Lower leg skin (tissue), 3 donors: Measurements from ENCODE around the gene BORCS5.

Experiments used
- POLR2A ChIP-seq, 2 donors: fragments of 450-650 bp; IDR thresholded peaks; one replicate each; pipeline ENCODE4 v1.6.1; 2016 to 2017; ENCODE audit warnings: antibody characterized with exemption in 2 of 2, mild to moderate bottlenecking in 1 of 2, moderate library complexity in 1 of 2
- TF ChIP-seq, protein P1 (sequence below), 3 donors: fragments of 450-650 bp; IDR thresholded peaks; one replicate each; pipeline ENCODE4 v1.5.1; 2016; ENCODE audit warnings: antibody characterized with exemption in 3 of 3, mild to moderate bottlenecking in 3 of 3, moderate library complexity in 2 of 3

DNA sequence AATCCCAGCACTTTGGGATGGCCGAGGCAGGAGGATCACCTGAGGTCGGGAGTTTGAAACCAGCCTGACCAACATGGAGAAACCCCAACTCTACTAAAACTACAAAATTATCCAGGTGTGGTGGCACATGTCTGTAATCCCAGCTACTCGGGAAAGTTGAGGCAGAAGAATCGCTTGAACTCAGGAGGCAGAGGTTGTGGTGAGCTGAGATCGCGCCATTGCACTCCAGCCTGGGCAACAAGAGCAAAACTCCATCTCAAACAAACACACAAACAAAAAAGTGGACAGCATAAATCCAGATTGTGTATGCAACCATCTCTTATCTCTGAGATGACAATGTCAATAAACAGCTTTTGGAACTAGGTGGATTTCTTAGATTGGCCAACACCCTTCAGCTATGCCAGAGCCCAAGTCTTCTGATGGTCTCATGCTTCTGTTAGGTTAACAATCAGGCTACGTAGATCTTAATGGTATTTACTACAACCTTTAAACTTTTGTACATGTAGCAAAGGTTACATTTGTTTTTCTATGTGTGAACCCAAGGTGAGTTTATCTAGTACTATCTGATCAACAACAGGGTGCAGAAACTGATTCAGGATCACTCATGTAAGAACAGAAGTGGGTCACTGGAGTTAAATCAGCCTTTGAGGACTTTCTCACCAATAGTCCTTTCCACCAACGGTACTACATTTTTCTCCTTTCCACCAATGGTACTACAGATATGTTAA lies 132.1 kb downstream of the BORCS5 start:
- TF ChIP-seq, protein P1, sequence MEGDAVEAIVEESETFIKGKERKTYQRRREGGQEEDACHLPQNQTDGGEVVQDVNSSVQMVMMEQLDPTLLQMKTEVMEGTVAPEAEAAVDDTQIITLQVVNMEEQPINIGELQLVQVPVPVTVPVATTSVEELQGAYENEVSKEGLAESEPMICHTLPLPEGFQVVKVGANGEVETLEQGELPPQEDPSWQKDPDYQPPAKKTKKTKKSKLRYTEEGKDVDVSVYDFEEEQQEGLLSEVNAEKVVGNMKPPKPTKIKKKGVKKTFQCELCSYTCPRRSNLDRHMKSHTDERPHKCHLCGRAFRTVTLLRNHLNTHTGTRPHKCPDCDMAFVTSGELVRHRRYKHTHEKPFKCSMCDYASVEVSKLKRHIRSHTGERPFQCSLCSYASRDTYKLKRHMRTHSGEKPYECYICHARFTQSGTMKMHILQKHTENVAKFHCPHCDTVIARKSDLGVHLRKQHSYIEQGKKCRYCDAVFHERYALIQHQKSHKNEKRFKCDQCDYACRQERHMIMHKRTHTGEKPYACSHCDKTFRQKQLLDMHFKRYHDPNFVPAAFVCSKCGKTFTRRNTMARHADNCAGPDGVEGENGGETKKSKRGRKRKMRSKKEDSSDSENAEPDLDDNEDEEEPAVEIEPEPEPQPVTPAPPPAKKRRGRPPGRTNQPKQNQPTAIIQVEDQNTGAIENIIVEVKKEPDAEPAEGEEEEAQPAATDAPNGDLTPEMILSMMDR (IDR thresholded peaks at IDR 0.05), result no peak
- no peak for TF ChIP-seq POLR2A (IDR thresholded peaks at IDR 0.05)
